HCT116 (cell line): ENCODE results near the gene PACRG. TPM values are rescaled to one million over a fixed set of nuclear protein-coding genes. Genes with fewer than 3 reads are reported as not detected.

Source experiments
- ATAC-seq: fragments of 200-7000 bp; cut with Tn5 transposase; 2 replicates; pipeline ENCODE4 v1.9.1; 2020; ENCODE audit warnings: mild to moderate bottlenecking, moderate library complexity
- BruUV-seq: library from RNA; stranded (reverse); fragments of 400-500 nt; replicated peaks from 2 replicates; lab custom pipeline; 2021; lab: Mats Ljungman, UMichigan
- CTCF ChIA-PET: fragments of 300-600 bp; sonication (Branson Sonifier 250); formaldehyde crosslinking; loops from one replicate; lab custom pipeline; 2021; ENCODE audit warnings: antibody characterized with exemption; lab: Charles Lee
- POLR2A ChIA-PET: fragments of 300-600, 350-600 bp; sonication (Branson Sonifier 250); formaldehyde crosslinking; loops from one replicate; lab custom pipeline; 2021; ENCODE audit warnings: antibody characterized with exemption; lab: Charles Lee
- RAD21 ChIA-PET, 2 experiments: fragments of 300-600 bp; sonication (Branson Sonifier 250); formaldehyde crosslinking; loops; one replicate each; lab custom pipeline; 2023; ENCODE audit warnings: low total read pairs in 2 of 2; ENCODE audit not compliant: uncharacterized antibody in 2 of 2, unreplicated experiment in 2 of 2, low non-redundant PET in 1 of 2; lab: Charles Lee
- DNase-seq: peaks from one replicate; pipeline ENCODE4 v3.0.0-alpha.2; 2010; ENCODE audit warnings: low read depth, low spot score
- H2AFZ ChIP-seq: fragments of 200-600 bp; shearing (Covaris generic), sonication (generic); 2 replicates; pipeline ENCODE4 v1.6.1; 2017; ENCODE audit warnings: low read depth, mixed run types, mixed read lengths, antibody characterized with exemption, low read length; ENCODE audit not compliant: poor library complexity, severe bottlenecking
- H3K27ac ChIP-seq: 2 replicates; pipeline ENCODE4 v1.5.1; 2012; ENCODE audit warnings: low read depth, low read length
- H3K27me3 ChIP-seq: fragments of 200-600 bp; sonication (generic); 2 replicates; pipeline ENCODE4 v1.6.1; 2016; ENCODE audit warnings: mixed run types, low read length, mixed read lengths; ENCODE audit not compliant: insufficient read depth
- H3K36me3 ChIP-seq, 2 experiments: fragments of 200-500 bp in 1 of 2; fragments of 200-600 bp in 1 of 2; sonication (Bioruptor generic) in 1 of 2; sonication (generic) in 1 of 2; 2 replicates each; pipeline versions ENCODE4 v1.5.1 to v1.6.1; 2014 to 2016; ENCODE audit warnings: low read length in 2 of 2, inconsistent platforms in 1 of 2, mixed read lengths in 1 of 2, mixed run types in 1 of 2; ENCODE audit not compliant: insufficient read depth in 2 of 2, control insufficient read depth in 1 of 2
- H3K4me1 ChIP-seq, 2 experiments: fragments of 200-600 bp in 1 of 2; sonication (generic) in 1 of 2; 2 replicates each; pipeline versions ENCODE4 v1.5.1 to v1.6.1; 2012 to 2017; ENCODE audit warnings: low read length in 2 of 2, inconsistent platforms in 1 of 2, mild to moderate bottlenecking in 1 of 2, mixed read lengths in 1 of 2, mixed run types in 1 of 2, moderate library complexity in 1 of 2; ENCODE audit not compliant: insufficient read depth in 2 of 2, control insufficient read depth in 1 of 2
- H3K4me2 ChIP-seq: fragments of 200-600 bp; sonication (generic); 2 replicates; pipeline ENCODE4 v1.6.1; 2017; ENCODE audit warnings: mixed run types, low read length, mixed read lengths
- H3K4me3 ChIP-seq, 2 experiments: fragments of 200-600 bp in 1 of 2; sonication (generic) in 1 of 2; replicated peaks in 1 of 2; 2 replicates each; pipeline ENCODE4 v1.5.1; 2011 to 2016; ENCODE audit warnings: low read length in 2 of 2, control low read depth in 1 of 2, low read depth in 1 of 2, mild to moderate bottlenecking in 1 of 2, mixed read lengths in 1 of 2, mixed run types in 1 of 2
- H3K79me2 ChIP-seq: fragments of 200-600 bp; sonication (generic); 2 replicates; pipeline ENCODE4 v1.6.1; 2017; ENCODE audit warnings: mild to moderate bottlenecking, mixed run types, low read length, moderate library complexity, mixed read lengths; ENCODE audit not compliant: insufficient read depth
- H3K9ac ChIP-seq: fragments of 200-600 bp; sonication (generic); 2 replicates; pipeline ENCODE4 v1.6.1; 2016; ENCODE audit warnings: low read length, mixed read lengths
- H3K9me2 ChIP-seq: fragments of 200-600 bp; sonication (generic), shearing (Covaris generic); 2 replicates; pipeline ENCODE4 v1.6.1; 2017; ENCODE audit warnings: mixed run types, mild to moderate bottlenecking, moderate library complexity; ENCODE audit not compliant: insufficient read depth
- H3K9me3 ChIP-seq, 2 experiments: fragments of 200-500 bp in 1 of 2; fragments of 200-600 bp in 1 of 2; sonication (Bioruptor generic) in 1 of 2; sonication (generic) in 1 of 2; 2 replicates each; pipeline ENCODE4 v1.6.1; 2014 to 2017; ENCODE audit warnings: low read length in 2 of 2, mixed read lengths in 2 of 2, inconsistent platforms in 1 of 2, low read depth in 1 of 2, mild to moderate bottlenecking in 1 of 2, mixed run types in 1 of 2, moderate library complexity in 1 of 2; ENCODE audit not compliant: control insufficient read depth in 1 of 2, insufficient read depth in 1 of 2
- H4K20me1 ChIP-seq: fragments of 200-600 bp; sonication (generic), shearing (Covaris generic); 2 replicates; pipeline ENCODE4 v1.6.1; 2017; ENCODE audit warnings: mixed run types, mild to moderate bottlenecking, moderate library complexity; ENCODE audit not compliant: insufficient read depth
- CEBPB ChIP-seq: IDR thresholded peaks from 2 replicates; pipeline ENCODE4 v1.6.1; 2012; ENCODE audit warnings: low read depth
- ELF1 ChIP-seq: IDR thresholded peaks from 2 replicates; pipeline ENCODE4 v1.6.1; 2012; ENCODE audit warnings: low read depth, borderline replicate concordance
- POLR2A ChIP-seq: IDR thresholded peaks from 2 replicates; pipeline ENCODE4 v1.7.0; 2011; ENCODE audit warnings: borderline replicate concordance; ENCODE audit not compliant: insufficient read depth, insufficient read length; ENCODE audit errors: extremely low read depth
- SP1 ChIP-seq: IDR thresholded peaks from 2 replicates; pipeline ENCODE4 v1.6.1; 2012; ENCODE audit warnings: low read depth
- YY1 ChIP-seq: IDR thresholded peaks from 2 replicates; pipeline ENCODE4 v1.6.1; 2011; ENCODE audit warnings: low read length, low read depth, moderate library complexity, mild to moderate bottlenecking; ENCODE audit not compliant: insufficient replicate concordance; ENCODE audit errors: extremely low read depth
- ZFX ChIP-seq: fragments of 450-650 bp; IDR thresholded peaks from 2 replicates; pipeline ENCODE4 v1.6.1; 2017
- ZNF274 ChIP-seq: fragments of 200-500 bp; sonication (Bioruptor generic); IDR thresholded peaks from 2 replicates; pipeline ENCODE4 v1.6.1; 2014; ENCODE audit warnings: mild to moderate bottlenecking, low read depth, low read length, inconsistent platforms
- intact Hi-C: fragments of 100-400 bp; cut with micrococcal nuclease; formaldehyde crosslinking; loops from 2 replicates; pipeline ENCODE4 v1.10.0; 2022
- total RNA-seq: library from RNA; stranded (reverse); gene quantifications from one replicate; pipeline ENCODE4 v1.2.1, GENCODE V29; 2021; ENCODE audit not compliant: unreplicated experiment
- TF ChIP-seq, protein P1 (sequence below): IDR thresholded peaks from 2 replicates; pipeline ENCODE4 v1.6.1; 2011; ENCODE audit warnings: mild to moderate bottlenecking, low read length, moderate library complexity; ENCODE audit not compliant: insufficient replicate concordance; ENCODE audit errors: extremely low read depth
- TF ChIP-seq, protein P2 (sequence below): IDR thresholded peaks from 2 replicates; pipeline ENCODE4 v1.6.1; 2012

PACRG gene
- total RNA-seq, 1 experiment from 2014 or later = 0.71 TPM

- H3K9me3 ChIP-seq = 0 out of 4 replicates have a peak, but pooled peaks cover 0 to 4% of the 10 kb centered on the region in 2 experiments
- H3K4me2 ChIP-seq = no peak overlapping the region
- H3K27ac ChIP-seq = no peak overlapping the region
- ChIA-PET RAD21 (no interaction called here), POLR2A (no interaction called here), CTCF (no interaction called here)
- DNase-seq = no peak
- no peaks in the 10 kb centered on the region for H3K4me1 ChIP-seq
- no TSS peak for BruUV-seq
- H3K4me3 ChIP-seq = no peak overlapping the region
- H2AFZ ChIP-seq = no peak overlapping the region
- TF ChIP-seq ZFX (no peak), ZNF274 (no peak), POLR2A (no peak), YY1 (no peak), SP1 (no peak), CEBPB (no peak), ELF1 (no peak)
- TF ChIP-seq, protein P1, sequence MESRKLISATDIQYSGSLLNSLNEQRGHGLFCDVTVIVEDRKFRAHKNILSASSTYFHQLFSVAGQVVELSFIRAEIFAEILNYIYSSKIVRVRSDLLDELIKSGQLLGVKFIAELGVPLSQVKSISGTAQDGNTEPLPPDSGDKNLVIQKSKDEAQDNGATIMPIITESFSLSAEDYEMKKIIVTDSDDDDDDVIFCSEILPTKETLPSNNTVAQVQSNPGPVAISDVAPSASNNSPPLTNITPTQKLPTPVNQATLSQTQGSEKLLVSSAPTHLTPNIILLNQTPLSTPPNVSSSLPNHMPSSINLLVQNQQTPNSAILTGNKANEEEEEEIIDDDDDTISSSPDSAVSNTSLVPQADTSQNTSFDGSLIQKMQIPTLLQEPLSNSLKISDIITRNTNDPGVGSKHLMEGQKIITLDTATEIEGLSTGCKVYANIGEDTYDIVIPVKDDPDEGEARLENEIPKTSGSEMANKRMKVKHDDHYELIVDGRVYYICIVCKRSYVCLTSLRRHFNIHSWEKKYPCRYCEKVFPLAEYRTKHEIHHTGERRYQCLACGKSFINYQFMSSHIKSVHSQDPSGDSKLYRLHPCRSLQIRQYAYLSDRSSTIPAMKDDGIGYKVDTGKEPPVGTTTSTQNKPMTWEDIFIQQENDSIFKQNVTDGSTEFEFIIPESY = no peak
- TF ChIP-seq, protein P2, sequence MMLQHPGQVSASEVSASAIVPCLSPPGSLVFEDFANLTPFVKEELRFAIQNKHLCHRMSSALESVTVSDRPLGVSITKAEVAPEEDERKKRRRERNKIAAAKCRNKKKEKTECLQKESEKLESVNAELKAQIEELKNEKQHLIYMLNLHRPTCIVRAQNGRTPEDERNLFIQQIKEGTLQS = no peak
- TF ChIP-seq, all 23 proteins: peak for 0
- intact Hi-C loops = no loop called here
- Histone ChIP-seq H3K36me3 (no peaks in the 10 kb centered on the region), H3K79me2 (no peaks in the 10 kb centered on the region), H3K27me3 (no peaks in the 10 kb centered on the region), H3K9me2 (no peaks in the 10 kb centered on the region), H4K20me1 (no peaks in the 10 kb centered on the region), H3K9ac (no peak overlapping the region)
- no peak for ATAC-seq
These were observed 470.6 kb downstream of the PACRG start for GRCh38 chr6:163198396-163198795.
